Endothelial cell (in vitro differentiated cells): ENCODE results near the gene ABCG1. TPM values are rescaled to one million over a fixed set of nuclear protein-coding genes. Genes with fewer than 3 reads are reported as not detected.

Experiments used
- DNase-seq: peaks from one replicate; pipeline ENCODE4 v3.0.0; 2021; ENCODE audit warnings: low spot score
- H3K27ac Mint-ChIP-seq: one replicate; pipeline ENCODE4 v1.8.0; 2021; ENCODE audit warnings: mixed read lengths, inconsistent platforms; ENCODE audit not compliant: unreplicated experiment
- H3K27me3 Mint-ChIP-seq: one replicate; pipeline ENCODE4 v1.8.0; 2021; ENCODE audit warnings: mild to moderate bottlenecking, moderate library complexity, mixed read lengths, inconsistent platforms; ENCODE audit not compliant: unreplicated experiment
- H3K36me3 Mint-ChIP-seq: one replicate; pipeline ENCODE4 v1.8.0; 2021; ENCODE audit warnings: mild to moderate bottlenecking, low read depth, mixed read lengths, inconsistent platforms; ENCODE audit not compliant: unreplicated experiment
- H3K4me1 Mint-ChIP-seq: one replicate; pipeline ENCODE4 v1.8.0; 2021; ENCODE audit warnings: mild to moderate bottlenecking, mixed read lengths, inconsistent platforms; ENCODE audit not compliant: unreplicated experiment
- H3K4me3 Mint-ChIP-seq: one replicate; pipeline ENCODE4 v1.8.0; 2021; ENCODE audit warnings: mild to moderate bottlenecking, mixed read lengths, inconsistent platforms; ENCODE audit not compliant: unreplicated experiment
- H3K9me3 Mint-ChIP-seq: one replicate; pipeline ENCODE4 v1.8.0; 2021; ENCODE audit warnings: mixed read lengths, inconsistent platforms; ENCODE audit not compliant: unreplicated experiment
- total RNA-seq: library from RNA; stranded (reverse); fragmentation: NEBNext Ultra II Directional; extraction: Animal tissue kit (Norgen Biotek cat#: 25700); gene quantifications from one replicate; pipeline ENCODE4 v1.2.1, GENCODE V29; 2021; ENCODE audit not compliant: unreplicated experiment
- TF ChIP-seq, protein P1 (sequence below): fragments of 200-600 bp; sonication (generic); IDR thresholded peaks from one replicate; pipeline ENCODE4 v1.5.0; 2021; ENCODE audit warnings: antibody characterized with exemption; ENCODE audit not compliant: unreplicated experiment

ABCG1 gene
- total RNA-seq, 1 donor from 2014 or later = 48.9 TPM

DNA sequence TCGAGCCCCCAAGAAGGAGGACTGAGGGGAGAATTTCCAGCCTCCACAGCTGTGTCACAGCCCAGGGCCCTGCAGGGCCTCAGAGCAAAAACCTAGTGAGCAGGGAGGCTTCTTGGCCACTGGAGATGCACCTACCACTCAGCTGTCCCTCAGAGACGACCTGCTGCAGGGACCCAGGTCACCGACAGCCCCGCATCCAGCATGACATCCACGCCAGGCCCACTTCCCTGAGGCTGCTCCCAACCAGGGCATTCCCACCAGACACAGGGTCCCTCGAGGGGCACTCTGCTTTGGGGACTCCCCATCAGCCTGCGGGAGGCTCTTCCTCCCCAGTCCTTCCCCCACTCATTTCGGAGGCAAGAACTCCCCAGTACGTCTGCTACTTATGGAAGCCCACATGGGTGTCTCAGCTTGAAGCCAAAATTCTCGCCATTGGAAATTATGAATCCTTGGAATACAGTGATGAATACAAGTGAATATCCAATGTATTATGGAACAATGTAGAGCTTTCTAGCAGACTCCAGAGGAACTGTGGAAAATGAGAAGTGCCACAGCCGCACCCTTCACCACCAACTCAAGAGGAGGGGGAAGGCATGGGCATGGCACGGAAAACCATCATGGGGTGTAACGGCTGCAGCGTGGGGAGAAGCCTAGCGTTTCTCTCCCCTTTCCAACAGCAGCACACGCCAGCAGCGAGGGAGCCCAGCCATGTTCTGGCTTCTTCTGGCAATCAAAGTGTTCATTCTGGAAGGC, 89.4 kb downstream of the ABCG1 start:
- Mint-ChIP-seq H3K36me3 (no peaks in the 10 kb centered on the region), H3K27me3 (peaks cover 4% of the 10 kb centered on the region), H3K4me3 (no peak overlapping the region), H3K27ac (no peak overlapping the region), H3K4me1 (peaks cover 9% of the 10 kb centered on the region), H3K9me3 (no peaks in the 10 kb centered on the region)
- TF ChIP-seq, protein P1, sequence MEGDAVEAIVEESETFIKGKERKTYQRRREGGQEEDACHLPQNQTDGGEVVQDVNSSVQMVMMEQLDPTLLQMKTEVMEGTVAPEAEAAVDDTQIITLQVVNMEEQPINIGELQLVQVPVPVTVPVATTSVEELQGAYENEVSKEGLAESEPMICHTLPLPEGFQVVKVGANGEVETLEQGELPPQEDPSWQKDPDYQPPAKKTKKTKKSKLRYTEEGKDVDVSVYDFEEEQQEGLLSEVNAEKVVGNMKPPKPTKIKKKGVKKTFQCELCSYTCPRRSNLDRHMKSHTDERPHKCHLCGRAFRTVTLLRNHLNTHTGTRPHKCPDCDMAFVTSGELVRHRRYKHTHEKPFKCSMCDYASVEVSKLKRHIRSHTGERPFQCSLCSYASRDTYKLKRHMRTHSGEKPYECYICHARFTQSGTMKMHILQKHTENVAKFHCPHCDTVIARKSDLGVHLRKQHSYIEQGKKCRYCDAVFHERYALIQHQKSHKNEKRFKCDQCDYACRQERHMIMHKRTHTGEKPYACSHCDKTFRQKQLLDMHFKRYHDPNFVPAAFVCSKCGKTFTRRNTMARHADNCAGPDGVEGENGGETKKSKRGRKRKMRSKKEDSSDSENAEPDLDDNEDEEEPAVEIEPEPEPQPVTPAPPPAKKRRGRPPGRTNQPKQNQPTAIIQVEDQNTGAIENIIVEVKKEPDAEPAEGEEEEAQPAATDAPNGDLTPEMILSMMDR = no peak
- no peak for DNase-seq

DNA sequence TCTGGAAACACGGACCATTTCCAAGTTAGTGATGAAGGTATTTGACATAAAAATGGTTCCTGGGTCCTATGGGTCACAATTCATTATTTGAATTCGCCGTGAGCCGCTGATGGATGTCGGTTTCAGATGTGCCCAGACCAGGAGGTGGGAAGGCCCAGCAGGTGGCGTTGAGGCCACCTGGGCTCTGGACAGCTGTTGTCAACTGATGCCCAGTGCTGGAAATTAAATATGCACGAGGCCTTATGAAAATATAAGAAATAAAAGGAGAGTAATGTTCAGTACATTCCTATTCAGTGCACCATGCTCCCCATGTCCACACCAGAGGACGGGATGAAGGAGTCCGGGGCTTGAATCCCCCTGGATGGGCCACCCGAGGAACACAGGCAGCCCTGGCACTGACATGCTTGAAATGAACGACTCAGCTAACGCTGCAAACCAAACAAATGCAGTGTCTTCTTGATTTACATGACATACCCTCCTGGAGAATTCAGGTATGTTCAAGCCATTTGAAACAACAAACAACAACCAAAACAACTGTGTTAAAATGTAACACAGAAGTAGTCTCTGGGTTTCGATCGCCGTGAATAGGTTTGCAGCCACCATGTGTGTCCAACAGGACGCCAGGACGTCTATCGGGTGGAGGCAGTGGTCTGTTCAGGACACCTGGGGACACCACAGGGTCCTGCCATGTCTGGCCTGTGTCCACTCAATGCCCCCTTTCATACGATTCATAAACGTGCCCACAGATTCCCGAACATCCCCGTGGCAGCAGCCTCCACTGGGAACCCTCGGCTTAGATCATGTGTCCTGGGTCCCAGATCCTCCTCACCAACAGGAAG, 90.2 kb downstream of the ABCG1 start:
- Mint-ChIP-seq H3K27me3 (peaks cover 4% of the 10 kb centered on the region), H3K27ac (no peak overlapping the region), H3K9me3 (no peaks in the 10 kb centered on the region), H3K4me1 (peaks cover 12% of the 10 kb centered on the region), H3K4me3 (no peak overlapping the region), H3K36me3 (no peaks in the 10 kb centered on the region)
- no peak for DNase-seq
- TF ChIP-seq, protein P1 = no peak

DNA sequence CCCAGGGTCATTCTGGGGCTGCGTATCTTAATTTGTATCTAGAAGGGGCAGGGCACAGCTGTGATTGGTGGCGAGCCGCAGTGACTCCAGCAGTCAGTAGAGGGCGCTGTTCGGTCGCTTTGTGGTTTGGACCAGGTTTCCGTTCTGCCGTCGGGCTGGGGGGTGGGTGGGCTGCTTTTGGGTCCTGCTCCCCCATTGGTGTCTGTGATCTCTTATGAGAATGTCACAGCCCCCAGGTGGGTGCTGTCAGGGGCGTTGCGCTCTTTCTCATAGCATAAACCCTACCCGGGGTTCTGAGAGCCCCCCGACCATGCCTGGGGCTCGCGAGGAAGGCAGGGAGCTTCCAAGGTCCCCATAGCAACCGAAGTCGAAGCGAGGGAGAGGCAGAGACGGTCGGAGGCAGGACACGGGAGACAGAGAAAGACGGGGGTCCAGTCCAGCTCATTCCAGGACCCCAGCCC, 90.8 kb downstream of the ABCG1 start:
- Mint-ChIP-seq H3K4me3 (no peak overlapping the region), H3K36me3 (no peaks in the 10 kb centered on the region), H3K4me1 (peaks cover 12% of the 10 kb centered on the region), H3K9me3 (no peaks in the 10 kb centered on the region), H3K27ac (no peak overlapping the region), H3K27me3 (peaks cover 4% of the 10 kb centered on the region)
- TF ChIP-seq, protein P1 = peak; percentile 89
- DNase-seq = peak; percentile 79

DNA sequence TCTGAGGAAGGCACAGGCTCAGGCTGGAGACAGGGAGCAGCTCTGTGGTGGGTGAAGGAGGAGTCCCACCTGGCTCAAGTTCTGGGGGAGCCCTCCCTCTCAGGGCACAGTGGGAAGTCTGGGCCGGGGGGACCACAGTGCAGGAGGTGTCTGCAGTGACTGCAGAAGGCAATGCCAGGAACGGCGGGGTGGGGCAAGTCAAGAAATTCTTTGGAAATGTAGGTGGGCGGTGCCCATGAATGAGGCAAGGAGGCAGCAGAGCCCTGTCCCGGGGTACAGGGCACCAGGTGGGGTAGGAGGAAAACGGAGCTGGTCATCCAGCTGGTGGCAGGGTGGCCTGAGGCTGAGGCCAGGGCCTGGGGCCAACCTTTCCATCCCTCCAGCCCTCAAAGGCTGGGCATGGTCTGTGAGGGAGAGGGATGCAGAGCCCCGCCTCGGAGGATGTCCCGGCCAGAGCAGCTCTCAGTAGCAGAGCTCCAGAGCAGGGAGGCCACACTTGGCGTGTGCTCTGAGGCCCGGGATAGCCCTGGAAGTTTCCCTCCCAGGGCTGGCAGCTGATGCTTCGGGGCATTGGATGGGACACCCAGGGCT, 91.6 kb downstream of the ABCG1 start:
- Mint-ChIP-seq H3K27ac (peak overlapping the region; percentile 24), H3K27me3 (peaks cover 4% of the 10 kb centered on the region), H3K9me3 (no peaks in the 10 kb centered on the region), H3K4me1 (peaks cover 12% of the 10 kb centered on the region), H3K4me3 (no peak overlapping the region), H3K36me3 (no peaks in the 10 kb centered on the region)
- DNase-seq = no peak
- TF ChIP-seq, protein P1 = no peak
